ENCODE data around the gene ADORA2A.

- TF ChIP-seq EP300 (IDR thresholded peaks at IDR 0.05; ENCODE audit: borderline replicate concordance) = no peak
- no peak for TF ChIP-seq CEBPB (IDR thresholded peaks at IDR 0.05)
- no peak for TF ChIP-seq NFIC (IDR thresholded peaks at IDR 0.05)
These were observed 7.9 kb upstream of the ADORA2A start for GRCh38 chr22:24419475-24419850.
